ENCODE results near the gene COG1.

GRCh38 chr17:73226556-73227172 is 33.8 kb downstream of the COG1 start:
- no peak for TF ChIP-seq CTCF (IDR thresholded peaks at IDR 0.05; ENCODE audit: borderline replicate concordance, extremely low read depth, low read length, poor library complexity, severe bottlenecking)
- TF ChIP-seq EZH2 (IDR thresholded peaks at IDR 0.05; ENCODE audit: borderline replicate concordance, low read depth, low read length, severe bottlenecking), result no peak

Data from DND-41 (cell line).